ENCODE measurements around the gene PICK1. TPM values are rescaled to one million over a fixed set of nuclear protein-coding genes. Genes with fewer than 3 reads are reported as not detected.
"Not testable (repeated sequence)": the region's sequence is repeated elsewhere in the genome, so short reads cannot be mapped to it uniquely, and the experiment has no call there.

The PICK1 gene
- total RNA-seq, 1 donor from 2014 or later: 7.9 TPM

DNA sequence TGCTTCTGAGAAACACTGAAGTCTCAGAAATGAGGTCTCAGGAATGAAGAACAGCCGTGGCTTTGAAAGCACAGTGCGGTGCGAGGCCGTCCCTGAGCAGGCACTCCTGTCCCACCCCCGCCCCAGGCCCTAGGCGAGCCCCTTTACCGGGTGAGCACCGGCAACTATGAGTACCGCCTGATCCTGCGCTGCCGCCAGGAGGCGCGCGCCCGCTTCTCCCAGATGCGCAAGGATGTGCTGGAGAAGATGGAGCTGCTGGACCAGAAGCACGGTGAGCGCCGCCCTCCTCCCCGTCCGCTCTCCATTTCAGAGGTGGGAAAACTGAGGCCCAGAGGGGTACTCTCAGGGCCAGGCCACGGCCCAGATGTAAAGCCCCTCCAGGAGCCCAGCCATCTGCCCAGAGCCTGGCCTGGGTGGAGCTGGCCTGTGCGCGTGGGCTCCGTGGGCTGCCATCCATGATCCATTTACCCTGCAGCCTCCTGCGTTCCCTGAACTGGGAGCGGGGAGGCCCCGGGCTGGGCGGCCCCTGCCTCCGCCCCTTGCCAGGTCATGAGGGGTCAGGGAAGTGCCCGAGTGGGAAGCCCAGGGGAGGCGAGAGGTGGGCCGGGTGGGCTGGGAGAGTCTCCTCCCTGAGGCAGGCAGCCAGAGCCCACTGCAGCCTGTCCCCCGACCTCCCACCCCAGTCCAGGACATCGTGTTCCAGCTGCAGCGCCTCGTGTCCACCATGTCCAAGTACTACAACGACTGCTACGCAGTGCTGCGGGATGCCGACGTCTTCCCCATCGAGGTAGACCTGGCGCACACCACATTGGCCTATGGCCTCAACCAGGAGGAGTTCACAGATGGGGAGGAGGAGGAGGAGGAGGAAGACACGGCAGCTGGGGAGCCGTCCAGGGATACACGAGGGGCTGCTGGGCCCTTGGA lies 17.2 kb downstream of the PICK1 start:
- DNase-seq (ENCODE audit: low read depth in 2 of 2): peak in 1 of 2 donors; percentile 63

GRCh38 chr22:38075105-38075825 lies 18.1 kb downstream of the PICK1 start:
- no peak for DNase-seq (ENCODE audit: low read depth in 2 of 2)

GRCh38 chr22:38075961-38076360 lies 18.8 kb downstream of the PICK1 start:
- no peak for DNase-seq (ENCODE audit: low read depth in 2 of 2)

GRCh38 chr22:38077096-38077495 lies 19.9 kb downstream of the PICK1 start:
- no peak for DNase-seq (ENCODE audit: low read depth in 2 of 2)

DNA sequence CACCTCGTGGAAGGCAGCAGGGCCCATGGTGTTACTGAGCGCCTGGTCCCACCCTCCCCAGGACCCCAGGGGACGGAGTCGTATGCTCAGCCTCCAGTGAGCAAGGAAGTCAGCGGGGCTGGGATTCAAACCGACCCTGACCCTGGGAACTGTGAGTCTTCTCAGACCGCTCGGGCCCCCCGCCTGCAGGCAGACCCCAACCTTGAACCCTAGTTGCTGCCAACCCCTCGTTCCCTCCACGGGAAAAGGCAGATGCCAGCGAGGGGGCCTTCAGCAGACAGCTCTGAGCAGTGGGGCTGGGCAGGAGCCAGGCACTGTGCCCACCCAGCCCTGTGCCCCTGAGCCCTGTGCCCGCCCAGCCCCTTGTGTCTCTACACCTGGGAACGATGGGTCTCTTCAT lies 20.4 kb downstream of the PICK1 start:
- no peak for DNase-seq (ENCODE audit: low read depth in 2 of 2)

GRCh38 chr22:38078046-38078840 lies 21.0 kb downstream of the PICK1 start:
- no peak for DNase-seq (ENCODE audit: low read depth in 2 of 2)

DNA sequence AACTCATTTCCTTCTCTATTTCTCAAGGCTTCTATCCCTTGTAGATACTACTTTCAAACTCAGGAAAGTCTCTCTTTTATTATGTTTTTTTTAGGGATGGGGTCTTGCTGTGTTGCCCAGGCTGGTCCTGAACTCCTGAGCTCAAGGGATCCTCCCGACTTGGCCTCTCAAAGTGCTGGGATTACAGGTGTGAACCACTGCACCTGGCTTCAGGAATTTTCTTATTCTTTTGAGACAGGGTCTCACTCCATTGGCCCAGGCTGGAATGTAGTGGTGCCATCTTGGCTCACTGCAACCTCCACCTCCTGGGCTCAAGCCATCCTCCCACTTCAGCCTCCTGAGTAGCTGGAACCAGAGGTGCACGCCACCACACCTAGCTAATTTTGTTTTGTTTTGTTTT lies 22.0 kb downstream of the PICK1 start:
- DNase-seq (ENCODE audit: low read depth in 2 of 2): not testable (repeated sequence)

DNA sequence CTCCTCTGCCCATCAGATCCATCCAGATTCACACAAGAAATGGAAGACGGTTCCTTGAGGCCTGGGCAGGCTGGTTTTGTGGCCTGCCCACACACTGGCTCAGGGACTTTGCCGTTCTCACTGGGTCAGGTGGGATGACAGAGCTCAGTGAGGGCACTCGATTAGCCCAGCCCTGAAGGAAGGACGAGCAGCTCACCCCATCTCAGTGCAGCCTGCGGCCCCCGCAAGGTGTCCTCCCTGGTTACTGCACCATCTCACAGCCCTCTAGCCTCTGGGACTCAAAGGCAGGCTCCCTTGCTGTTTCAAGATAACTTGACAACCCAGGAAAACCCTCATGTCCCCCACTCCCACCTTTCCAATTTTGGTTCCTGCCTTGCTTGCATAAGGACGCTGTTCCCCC lies 22.6 kb downstream of the PICK1 start:
- no peak for DNase-seq (ENCODE audit: low read depth in 2 of 2)

DNA sequence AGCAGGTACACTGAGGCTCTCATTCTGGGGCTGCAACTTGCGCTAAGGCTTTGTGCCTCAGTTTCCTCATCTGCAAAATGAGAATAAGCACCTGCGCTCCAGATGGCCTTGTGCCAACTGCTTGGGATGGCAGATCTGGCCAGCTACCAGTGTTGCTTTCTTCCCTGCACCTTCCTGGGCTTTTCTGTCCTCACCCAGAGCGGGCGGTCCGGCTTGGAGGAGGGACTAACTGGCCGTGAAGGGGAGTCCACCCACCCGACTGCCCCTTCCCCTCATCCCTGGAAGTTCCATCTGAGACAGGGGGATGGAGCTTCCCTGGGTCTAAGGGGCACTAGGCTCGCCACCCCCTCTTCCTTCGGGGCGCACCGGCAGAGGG lies 23.3 kb downstream of the PICK1 start:
- no peak for DNase-seq (ENCODE audit: low read depth in 2 of 2)

DNA sequence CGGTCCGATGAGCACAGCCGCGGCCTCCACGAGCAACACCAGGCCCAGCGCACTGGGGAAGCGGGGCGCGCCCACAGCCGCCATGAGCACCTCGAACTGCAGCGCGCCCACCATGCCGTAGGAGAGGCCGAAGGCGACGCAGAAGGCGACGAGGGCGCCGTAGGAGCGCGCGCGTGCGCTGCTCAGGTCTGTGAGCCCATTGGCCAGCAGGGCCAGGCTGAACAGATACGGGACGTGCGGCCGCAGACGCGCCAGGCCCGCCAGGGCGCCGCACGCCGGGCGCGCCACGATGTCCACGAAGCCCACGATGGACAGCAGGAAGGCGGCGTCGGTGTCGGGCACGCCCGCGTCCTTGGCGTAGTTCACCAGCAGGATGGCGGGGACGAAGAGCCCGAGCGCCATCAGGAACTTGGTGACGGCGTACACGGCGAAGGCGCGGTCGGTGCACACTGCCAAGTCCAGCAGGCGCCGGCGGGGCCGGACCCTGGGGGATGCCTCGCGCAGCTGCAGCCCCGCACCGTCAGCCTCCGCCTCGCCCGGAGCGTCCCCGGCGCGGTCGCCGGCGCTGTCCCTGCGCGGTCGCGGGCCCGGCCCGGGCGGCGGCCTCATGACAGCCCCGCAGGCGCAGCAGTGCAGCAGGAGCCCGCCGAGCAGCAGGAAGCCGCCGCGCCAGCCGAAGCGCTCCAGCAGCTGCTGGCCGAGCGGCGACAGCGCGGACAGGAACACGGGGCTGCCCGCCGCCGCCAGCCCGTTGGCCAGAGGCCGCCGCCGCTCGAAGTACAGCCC lies 23.8 kb downstream of the PICK1 start:
- DNase-seq (ENCODE audit: low read depth in 2 of 2): peak; percentile 47 to 66

DNA sequence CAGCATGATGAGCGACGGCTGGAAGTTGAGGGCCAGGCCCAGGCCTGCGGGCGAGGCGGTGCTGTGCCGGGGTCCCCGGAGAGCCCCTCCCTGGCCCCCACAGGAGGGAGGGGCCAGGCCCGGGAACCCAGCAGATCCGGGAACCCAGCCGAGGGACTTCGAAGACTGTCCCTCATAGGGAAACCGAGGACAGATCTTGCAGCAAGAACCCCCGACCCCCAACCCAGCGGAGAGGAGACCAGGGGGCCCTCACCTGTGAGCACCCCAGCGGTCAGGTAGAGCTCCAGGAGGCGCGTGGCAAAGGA lies 24.4 kb downstream of the PICK1 start:
- DNase-seq (ENCODE audit: low read depth in 2 of 2): no peak

GRCh38 chr22:38081941-38082828 lies 25.0 kb downstream of the PICK1 start:
- DNase-seq (ENCODE audit: low read depth in 2 of 2): no peak

GRCh38 chr22:38082986-38083710 lies 25.9 kb downstream of the PICK1 start:
- no peak for DNase-seq (ENCODE audit: low read depth in 2 of 2)

- DNase-seq (ENCODE audit: low read depth in 2 of 2): no peak
These were observed 26.9 kb downstream of the PICK1 start, which contains the start of gene SLC16A8 for GRCh38 chr22:38083931-38084631. TSS of gene SLC16A8 (minus strand) at chr22:38084184. CDS start at chr22:38082873, 1,311 bp downstream.

GRCh38 chr22:38085056-38085455 lies 27.9 kb downstream of the PICK1 start:
- no peak for DNase-seq (ENCODE audit: low read depth in 2 of 2)

- no peak for DNase-seq (ENCODE audit: low read depth in 2 of 2)
These were observed 28.3 kb downstream of the PICK1 start for GRCh38 chr22:38085501-38085900.

DNA sequence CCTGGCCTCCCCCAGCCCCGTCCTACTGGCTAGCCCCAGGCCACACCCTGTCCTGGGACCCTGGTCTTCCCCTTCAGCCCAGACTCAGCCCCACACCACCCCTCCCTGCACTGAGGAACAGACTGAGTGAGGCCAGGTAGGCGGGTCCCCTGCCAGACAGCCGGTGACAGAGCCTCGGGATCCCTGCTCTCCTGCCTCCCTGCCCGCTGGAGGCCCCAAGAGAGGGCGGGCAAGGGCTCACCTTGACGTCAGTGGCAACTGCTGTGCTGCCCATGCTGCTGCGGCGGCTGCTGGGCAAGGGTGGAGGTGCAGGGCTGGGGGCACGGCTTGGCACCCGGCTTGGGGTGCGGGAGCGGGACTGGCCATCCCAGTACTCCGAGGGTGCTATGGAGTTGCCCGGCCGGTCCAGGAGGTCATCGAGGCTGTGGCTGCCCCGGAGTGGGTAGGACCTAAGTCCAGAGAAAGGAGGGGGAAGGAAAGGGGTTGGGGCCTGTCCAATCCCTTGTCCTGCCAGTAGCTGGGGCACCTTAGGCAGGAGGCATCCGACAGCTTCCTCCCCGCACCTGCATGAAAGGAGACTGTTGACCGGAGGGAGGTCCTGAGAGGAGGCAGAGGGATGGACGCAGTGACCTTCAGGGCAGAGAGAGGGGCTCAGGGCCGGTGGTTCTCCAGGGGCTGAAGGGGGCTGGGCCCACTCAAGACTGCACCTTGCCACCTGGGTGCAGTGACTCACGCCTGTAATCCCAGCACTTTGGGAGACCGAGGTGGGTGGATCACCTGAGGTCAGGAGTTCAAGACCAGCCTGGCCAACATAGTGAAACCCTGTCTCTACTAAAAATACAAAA lies 29.0 kb downstream of the PICK1 start:
- DNase-seq (ENCODE audit: low read depth in 2 of 2): no peak

GRCh38 chr22:38086942-38087341 lies 29.7 kb downstream of the PICK1 start:
- DNase-seq (ENCODE audit: low read depth in 2 of 2): no peak
